ENCODE measurements around the gene PPFIA4. TPM values are rescaled to one million over a fixed set of nuclear protein-coding genes. Genes with fewer than 3 reads are reported as not detected.

PPFIA4 gene
- total and polyA plus RNA-seq, 10 donors = 0.21 to 12.0 (median 4.9) TPM

- intact Hi-C loops (cut with DNase I; ENCODE audit: low total_unique reads) = no loop called here
- no peaks in the 10 kb centered on the region for H3K36me3 ChIP-seq
These were observed 33.2 kb downstream of the PPFIA4 start for GRCh38 chr1:203059485-203059884.

GRCh38 chr1:203060115-203060514 is 33.8 kb downstream of the PPFIA4 start:
- intact Hi-C loops (cut with DNase I; ENCODE audit: low total_unique reads) = no loop called here
- DNase-seq = no peak
- TF ChIP-seq POLR2A (IDR thresholded peaks at IDR 0.05) (no peak), POLR2AphosphoS5 (IDR thresholded peaks at IDR 0.05) (no peak), CTCF (IDR thresholded peaks at IDR 0.05 in 8 of 11, conservative IDR thresholded peaks at IDR 0.05 in 3 of 11) (no peak)
- Histone ChIP-seq H3K36me3 (no peaks in the 10 kb centered on the region), H3K4me1 (peaks cover 0 to 49% (median 11%) of the 10 kb centered on the region in 6 donors), H3K4me3 (no peak overlapping the region), H3K9me3 (no peaks in the 10 kb centered on the region), H3K27ac (peak overlapping the region in 1 of 8 donors; percentile 65), H3K27me3 (replicated peaks in 1 of 7) (peaks cover 0 to 19% (median 0%) of the 10 kb centered on the region in 7 donors)
- 91 to 98% (median 96%) methylated on average over 3 to 11 of the region's 11 CpGs for WGBS, 5 donors

More at GRCh38 chr1:203059485-203059884, 33.2 kb downstream of the PPFIA4 start:
- Histone ChIP-seq H3K27me3 (replicated peaks in 1 of 7) (peaks cover 0 to 14% (median 0%) of the 10 kb centered on the region in 7 donors), H3K4me1 (peaks cover 0 to 49% (median 11%) of the 10 kb centered on the region in 6 donors), H3K9me3 (no peaks in the 10 kb centered on the region), H3K4me3 (no peak overlapping the region), H3K27ac (peak overlapping the region in 3 of 8 donors; percentile 20 to 65 (median 39))
- 12 to 67% (median 54%) methylated on average over 2 of the region's 2 CpGs for WGBS, 5 donors
- DNase-seq = no peak
- TF ChIP-seq POLR2AphosphoS5 (IDR thresholded peaks at IDR 0.05) (no peak), CTCF (IDR thresholded peaks at IDR 0.05 in 8 of 11, conservative IDR thresholded peaks at IDR 0.05 in 3 of 11) (no peak), POLR2A (IDR thresholded peaks at IDR 0.05) (no peak)

- Histone ChIP-seq H3K27me3 (replicated peaks in 1 of 7) (peaks cover 0 to 19% (median 0%) of the 10 kb centered on the region in 7 donors), H3K27ac (no peak overlapping the region), H3K4me3 (no peak overlapping the region), H3K36me3 (no peaks in the 10 kb centered on the region), H3K4me1 (peaks cover 0 to 49% (median 8%) of the 10 kb centered on the region in 6 donors), H3K9me3 (no peaks in the 10 kb centered on the region)
- WGBS, 5 donors = 17 to 53% (median 36%) methylated on average over 8 of the region's 8 CpGs
- no peak for DNase-seq
- TF ChIP-seq POLR2A (IDR thresholded peaks at IDR 0.05) (no peak), POLR2AphosphoS5 (IDR thresholded peaks at IDR 0.05) (no peak), CTCF (IDR thresholded peaks at IDR 0.05 in 8 of 11, conservative IDR thresholded peaks at IDR 0.05 in 3 of 11) (no peak)
- intact Hi-C loops (cut with DNase I; ENCODE audit: low total_unique reads) = no loop called here
These were observed 37.0 kb downstream of the PPFIA4 start for GRCh38 chr1:203063287-203063686.

GRCh38 chr1:203065191-203065590 is 38.9 kb downstream of the PPFIA4 start:
- no peak overlapping the region for H3K27ac ChIP-seq
- DNase-seq = peak; percentile 36
- no peak overlapping the region for H3K4me3 ChIP-seq
- H3K4me1 ChIP-seq = peaks cover 7 to 50% (median 21%) of the 10 kb centered on the region in 6 donors
- 83 to 87% (median 85%) methylated on average over 7 of the region's 7 CpGs for WGBS, 5 donors
- intact Hi-C loops (cut with DNase I; ENCODE audit: low total_unique reads) = no loop called here
- H3K36me3 ChIP-seq = no peaks in the 10 kb centered on the region
- no peaks in the 10 kb centered on the region for H3K9me3 ChIP-seq
- TF ChIP-seq CTCF (IDR thresholded peaks at IDR 0.05 in 8 of 11, conservative IDR thresholded peaks at IDR 0.05 in 3 of 11) (no peak), POLR2A (IDR thresholded peaks at IDR 0.05) (no peak)
- peaks cover 0 to 19% (median 0%) of the 10 kb centered on the region in 7 donors for H3K27me3 ChIP-seq (replicated peaks in 1 of 7)

Data from spleen (tissue), 11 donors.